DND-41 (cell line): ENCODE results near the gene TMEM214.

Experiments used
- CTCF ChIP-seq: IDR thresholded peaks from 2 replicates; pipeline ENCODE4 v1.5.1; 2012; ENCODE audit warnings: borderline replicate concordance, low read length, moderate library complexity, mild to moderate bottlenecking; ENCODE audit not compliant: poor library complexity, severe bottlenecking; ENCODE audit errors: extremely low read depth
- EZH2 ChIP-seq: IDR thresholded peaks from 3 replicates; pipeline ENCODE4 v1.6.1; 2012; ENCODE audit warnings: borderline replicate concordance, low read depth, mild to moderate bottlenecking, moderate library complexity, low read length, inconsistent platforms; ENCODE audit not compliant: severe bottlenecking

- no peak for TF ChIP-seq CTCF
- no peak for TF ChIP-seq EZH2
These were observed 38.0 kb downstream of the TMEM214 start for GRCh38 chr2:27070653-27071276.
